Liver (tissue), 3 donors: Measurements from ENCODE around the gene TFB2M.

Source experiments
- CTCF ChIP-seq: fragments of 150-350 bp; IDR thresholded peaks from 2 replicates; pipeline ENCODE4 v1.5.1; 2017; ENCODE audit warnings: improper control_type of control experiment, low read depth, low read length; ENCODE audit not compliant: missing input control
- EGR1 ChIP-seq, 2 donors: IDR thresholded peaks; 2 replicates each; pipeline ENCODE4 v1.6.1; 2016 to 2018; ENCODE audit warnings: antibody characterized with exemption in 2 of 2, low read depth in 2 of 2
- GABPA ChIP-seq, 2 donors: IDR thresholded peaks in 1 of 2; conservative IDR thresholded peaks in 1 of 2; 2 replicates each; pipeline ENCODE4 v1.6.1; 2016; ENCODE audit warnings: antibody characterized with exemption in 2 of 2, mild to moderate bottlenecking in 1 of 2, moderate library complexity in 1 of 2
- JUND ChIP-seq, 2 donors: IDR thresholded peaks; 2 replicates each; pipeline ENCODE4 v1.6.1; 2016; ENCODE audit warnings: antibody characterized with exemption in 2 of 2
- MAX ChIP-seq: IDR thresholded peaks from 2 replicates; pipeline ENCODE4 v1.6.1; 2016; ENCODE audit warnings: antibody characterized with exemption
- RAD21 ChIP-seq, 2 donors: IDR thresholded peaks; 2 replicates each; pipeline ENCODE4 v1.6.1; 2016; ENCODE audit warnings: antibody characterized with exemption in 2 of 2, mild to moderate bottlenecking in 2 of 2
- REST ChIP-seq: IDR thresholded peaks from 2 replicates; pipeline ENCODE4 v1.6.1; 2016; ENCODE audit warnings: antibody characterized with exemption, mild to moderate bottlenecking
- RXRA ChIP-seq, 2 donors: IDR thresholded peaks; 2 replicates each; pipeline ENCODE4 v1.6.1; 2017 to 2018; ENCODE audit warnings: antibody characterized with exemption in 2 of 2, mild to moderate bottlenecking in 1 of 2
- SP1 ChIP-seq: IDR thresholded peaks from 2 replicates; pipeline ENCODE4 v1.6.1; 2018; ENCODE audit warnings: antibody characterized with exemption, mild to moderate bottlenecking
- TAF1 ChIP-seq: conservative IDR thresholded peaks from 2 replicates; pipeline ENCODE4 v1.6.1; 2016; ENCODE audit warnings: antibody characterized with exemption, mild to moderate bottlenecking
- ZBTB33 ChIP-seq: IDR thresholded peaks from 2 replicates; pipeline ENCODE4 v1.6.1; 2016; ENCODE audit warnings: antibody characterized with exemption
- donor health status: healthy.
- donor health status: healthy.

GRCh38 chr1:246600579-246600978, 34.5 kb upstream of the TFB2M start:
- TF ChIP-seq CTCF = no peak
- no peak for TF ChIP-seq RAD21 (IDR thresholded peaks at IDR 0.05)
- no peak for TF ChIP-seq EGR1 (IDR thresholded peaks at IDR 0.05; ENCODE audit: low read depth in 2 of 2)
- no peak for TF ChIP-seq RXRA (IDR thresholded peaks at IDR 0.05)
- no peak for TF ChIP-seq REST
- TF ChIP-seq MAX = no peak
- no peak for TF ChIP-seq SP1
- no peak for TF ChIP-seq ZBTB33
- TF ChIP-seq GABPA (IDR thresholded peaks at IDR 0.05 in 1 of 2, conservative IDR thresholded peaks at IDR 0.05 in 1 of 2) = no peak
- TF ChIP-seq TAF1 = no peak
- no peak for TF ChIP-seq JUND (IDR thresholded peaks at IDR 0.05)
